ENCODE measurements around the gene HTRA2. TPM values are rescaled to one million over a fixed set of nuclear protein-coding genes. Genes with fewer than 3 reads are reported as not detected.
"Not testable (repeated sequence)": the region's sequence is repeated elsewhere in the genome, so short reads cannot be mapped to it uniquely, and the experiment has no call there.

The HTRA2 gene
- total RNA-seq, 1 donor from 2014 or later: 18.1 TPM

GRCh38 chr2:74542978-74543377 lies 13.2 kb downstream of the HTRA2 start:
- DNase-seq: no peak

GRCh38 chr2:74544634-74545033 lies 14.9 kb downstream of the HTRA2 start:
- DNase-seq: no peak

DNA sequence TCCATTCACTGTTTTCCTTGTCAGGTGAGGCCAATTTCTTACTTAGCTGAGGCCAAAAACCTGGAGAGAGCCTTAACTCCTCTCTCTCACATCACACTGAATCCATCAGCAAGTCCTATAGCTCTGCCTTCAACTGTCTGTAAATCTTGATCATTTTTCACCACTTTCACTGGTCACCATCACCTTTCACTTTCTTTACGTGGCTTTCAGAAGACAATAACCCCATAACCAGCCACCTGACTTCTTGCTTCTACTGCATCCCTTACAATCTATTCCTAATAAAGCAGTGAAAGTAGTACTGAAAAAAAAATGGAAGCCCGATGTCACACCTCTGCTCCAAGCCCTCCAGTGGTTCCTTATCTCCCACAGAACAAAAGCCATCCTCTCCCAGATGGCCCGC lies 16.3 kb downstream of the HTRA2 start:
- DNase-seq: no peak

DNA sequence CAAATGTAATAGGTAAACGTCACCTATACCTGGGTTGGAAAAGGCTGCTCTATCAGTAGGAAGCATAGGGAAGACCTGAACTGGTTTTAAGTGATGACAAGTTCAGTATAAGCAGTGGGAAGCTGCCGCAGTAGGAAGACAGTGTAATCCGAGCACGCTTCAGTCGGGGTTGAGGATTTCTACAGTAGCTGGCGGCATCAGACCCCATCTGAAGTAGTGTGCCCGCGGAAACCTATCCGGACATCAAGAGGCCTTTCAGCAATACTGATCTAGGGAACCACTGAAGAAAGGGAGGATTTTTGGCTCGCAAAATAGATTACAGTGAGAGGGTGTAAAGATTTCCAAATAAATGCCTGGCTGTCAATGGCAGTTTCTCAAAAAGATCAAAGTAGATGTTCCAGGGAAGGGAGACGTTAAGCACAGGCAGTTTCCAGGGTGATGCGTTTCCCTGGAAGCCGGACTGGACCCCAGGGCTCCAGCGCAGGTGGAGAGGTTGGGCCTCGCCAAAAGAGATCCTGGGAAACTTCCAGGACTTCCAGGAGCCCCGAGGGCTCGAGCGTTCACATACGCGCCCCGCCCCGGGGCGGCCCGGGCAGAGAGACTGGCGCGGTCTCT lies 18.7 kb downstream of the HTRA2 start:
- no peak for DNase-seq

DNA sequence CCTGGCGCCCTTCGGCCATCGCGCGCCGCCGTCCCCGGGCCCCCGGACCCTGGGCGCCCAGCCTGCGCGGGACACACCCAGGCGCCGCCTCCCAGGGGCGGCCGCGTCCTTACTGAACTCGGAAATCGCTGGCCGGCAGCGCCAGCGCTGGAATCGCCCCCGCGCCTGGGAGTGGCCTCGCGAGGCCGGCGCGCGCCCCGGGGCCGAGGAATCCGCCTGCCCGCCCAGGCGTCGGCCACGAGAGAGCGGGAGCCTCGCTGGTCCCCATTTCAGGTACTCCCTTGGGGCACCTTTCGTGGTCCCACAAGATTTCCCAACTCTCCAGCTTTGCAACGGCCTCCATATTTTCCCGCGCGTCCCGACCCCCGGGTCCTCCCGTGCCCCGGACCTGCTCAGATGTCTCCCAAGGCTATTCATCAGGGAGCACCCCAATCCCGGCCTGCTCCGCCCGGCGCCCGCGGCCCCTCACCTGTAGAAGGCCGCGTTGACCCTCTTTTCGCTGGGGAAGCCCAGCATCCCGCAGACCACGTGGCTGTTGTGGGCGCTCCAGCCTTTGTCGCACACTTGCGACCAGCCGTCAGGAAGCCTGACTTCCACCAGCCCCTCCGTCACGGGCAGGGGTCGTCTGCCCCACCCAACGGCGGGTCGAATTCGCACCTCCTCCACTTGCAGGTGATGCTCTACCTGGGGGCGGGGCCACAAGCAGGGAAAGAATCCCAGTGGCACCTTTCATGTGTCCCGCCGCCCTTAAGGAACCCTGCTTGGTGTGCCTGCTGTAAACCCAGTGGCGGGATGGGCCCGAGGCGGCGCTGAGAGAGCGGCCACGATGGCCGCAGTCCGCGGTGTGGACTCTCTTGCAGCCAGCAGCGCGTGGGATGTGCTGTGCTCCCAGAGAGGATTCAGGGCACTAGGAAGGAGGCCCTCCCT lies 19.4 kb downstream of the HTRA2 start:
- DNase-seq: no peak

- no peak for DNase-seq
Observed at GRCh38 chr2:74550231-74550630, 20.5 kb downstream of the HTRA2 start.

- DNase-seq: no peak
Observed at GRCh38 chr2:74551530-74551929, 21.8 kb downstream of the HTRA2 start.

DNA sequence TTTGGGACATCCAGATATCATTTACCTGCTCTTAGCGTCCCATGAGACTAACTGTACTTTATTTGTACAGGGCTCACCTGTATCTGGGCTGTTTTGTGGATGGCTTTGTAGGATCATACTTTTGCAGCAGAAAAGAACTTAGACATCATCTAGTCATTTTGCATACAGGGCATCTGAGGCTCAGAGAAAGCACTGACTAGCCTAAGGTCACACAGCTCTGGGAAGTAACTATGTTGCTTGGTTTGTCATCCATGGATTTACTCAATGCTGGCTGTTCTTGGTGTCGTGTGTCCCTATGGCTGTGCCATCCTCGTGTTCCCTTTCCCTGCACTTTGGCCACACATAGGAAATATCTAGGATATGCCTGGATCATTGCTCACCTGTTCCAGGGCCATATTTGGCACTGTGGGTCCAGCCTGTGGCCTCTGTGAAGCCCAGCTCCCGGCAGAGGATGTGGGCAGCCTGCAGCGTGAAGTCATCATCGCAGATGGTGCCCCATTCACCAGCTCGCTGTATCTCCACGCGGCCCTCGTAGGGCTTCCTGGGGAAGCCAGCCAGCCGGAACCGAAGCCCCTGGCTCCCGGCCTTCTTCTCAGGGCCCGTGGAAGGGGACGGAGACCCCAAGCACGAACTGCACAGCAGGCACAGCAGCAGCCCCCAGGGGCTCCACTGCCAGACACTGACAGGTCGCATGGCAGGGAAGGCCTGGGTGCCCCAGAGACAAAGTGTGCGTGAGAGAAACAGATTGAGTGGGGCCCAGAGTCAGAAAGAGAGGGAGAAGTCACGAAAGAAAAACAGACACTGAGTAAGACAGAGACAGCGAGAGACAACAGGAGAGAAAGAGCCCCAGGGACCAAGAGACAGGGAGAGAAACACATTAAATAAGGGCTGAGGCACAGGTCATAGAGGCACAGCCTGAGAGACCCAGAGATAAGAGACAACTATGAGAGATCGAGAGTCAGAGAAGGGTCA lies 22.5 kb downstream of the HTRA2 start:
- DNase-seq: no peak

- DNase-seq: peak; percentile 57
Observed at GRCh38 chr2:74552914-74553811, 23.4 kb downstream of the HTRA2 start.

- peak; percentile 60 for DNase-seq
Observed at GRCh38 chr2:74553892-74554819, 24.4 kb downstream of the HTRA2 start, which contains the start of the genes DOK1 and LOXL3. Gene DOK1, plus strand, starts transcription at chr2:74554720. Its CDS starts 35 bp downstream, at chr2:74554755. Gene LOXL3, minus strand, starts transcription at chr2:74553942. Its CDS starts 1,308 bp downstream, at chr2:74552634.

GRCh38 chr2:74554820-74555531 lies 25.2 kb downstream of the HTRA2 start:
- DNase-seq: peak; percentile 37

- DNase-seq: no peak
Observed at GRCh38 chr2:74555610-74556103, 25.9 kb downstream of the HTRA2 start.

- no peak for DNase-seq
Observed at GRCh38 chr2:74556159-74556558, 26.4 kb downstream of the HTRA2 start.

DNA sequence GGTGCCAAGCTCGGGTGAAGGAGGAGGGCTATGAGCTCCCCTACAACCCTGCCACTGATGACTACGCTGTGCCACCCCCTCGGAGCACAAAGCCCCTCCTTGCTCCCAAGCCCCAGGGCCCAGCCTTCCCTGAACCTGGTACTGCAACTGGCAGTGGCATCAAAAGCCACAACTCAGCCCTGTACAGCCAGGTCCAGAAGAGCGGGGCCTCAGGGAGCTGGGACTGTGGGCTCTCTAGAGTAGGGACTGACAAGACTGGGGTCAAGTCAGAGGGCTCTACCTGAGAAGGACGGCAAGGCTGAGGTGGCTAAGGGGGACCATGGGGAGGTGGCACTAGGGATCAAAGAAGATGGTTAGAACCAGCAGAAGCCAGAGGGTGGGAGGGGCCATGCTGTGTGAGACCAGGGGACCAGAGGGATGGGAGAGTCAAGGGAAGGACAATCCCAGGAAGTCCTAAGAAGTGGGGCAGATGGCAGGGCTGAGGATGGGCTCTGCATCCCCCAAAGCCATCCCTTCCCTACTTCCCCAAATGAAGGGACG lies 27.2 kb downstream of the HTRA2 start:
- DNase-seq: no peak

DNA sequence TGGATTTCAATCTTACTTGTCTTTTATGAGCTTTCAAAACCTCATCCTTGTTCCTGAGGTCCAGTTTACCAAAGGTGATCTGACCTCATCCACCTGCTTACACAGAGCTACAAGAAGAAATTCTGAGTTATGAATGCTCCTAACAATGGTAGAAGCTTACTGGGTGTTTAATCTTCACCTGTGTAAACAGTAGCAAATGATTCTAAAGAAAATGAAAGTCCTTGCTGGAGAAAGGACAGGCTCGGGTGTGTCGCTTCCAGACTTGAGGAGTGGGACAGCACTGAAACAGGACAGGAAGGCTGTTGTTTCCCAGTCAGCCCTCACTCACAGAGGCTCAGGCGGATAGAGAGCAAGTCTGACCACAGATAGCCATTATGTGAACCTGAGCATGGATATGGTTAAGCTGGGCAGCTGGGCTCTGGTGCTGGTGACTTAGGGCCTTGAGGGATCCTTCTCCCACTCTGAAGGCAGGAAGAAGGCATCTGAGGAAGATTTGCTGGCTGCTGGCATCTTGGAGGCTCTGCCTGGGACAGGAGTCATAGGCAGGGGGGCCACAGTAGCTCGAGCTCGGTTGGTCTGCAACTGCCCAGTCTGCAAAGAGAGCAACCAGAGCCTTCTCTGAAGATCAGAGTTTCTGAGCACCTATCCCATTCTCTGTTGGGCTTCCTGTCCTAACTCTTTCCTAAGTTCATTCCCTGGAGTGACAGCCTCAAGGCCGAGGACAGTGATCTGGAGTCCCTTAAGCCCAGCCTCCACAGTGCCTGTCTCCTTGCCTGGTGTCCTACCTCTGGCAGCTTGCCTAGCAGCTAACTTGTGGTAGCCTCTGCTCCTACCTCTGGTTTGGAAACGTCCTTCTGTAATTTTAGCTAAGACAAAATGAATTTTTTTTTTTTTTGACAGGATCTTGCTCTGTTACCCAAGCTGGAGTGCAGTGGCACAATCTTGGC lies 28.8 kb downstream of the HTRA2 start:
- no peak for DNase-seq

GRCh38 chr2:74559912-74560311 lies 30.2 kb downstream of the HTRA2 start:
- DNase-seq: no peak

GRCh38 chr2:74560591-74560990 lies 30.9 kb downstream of the HTRA2 start:
- no peak for DNase-seq

DNA sequence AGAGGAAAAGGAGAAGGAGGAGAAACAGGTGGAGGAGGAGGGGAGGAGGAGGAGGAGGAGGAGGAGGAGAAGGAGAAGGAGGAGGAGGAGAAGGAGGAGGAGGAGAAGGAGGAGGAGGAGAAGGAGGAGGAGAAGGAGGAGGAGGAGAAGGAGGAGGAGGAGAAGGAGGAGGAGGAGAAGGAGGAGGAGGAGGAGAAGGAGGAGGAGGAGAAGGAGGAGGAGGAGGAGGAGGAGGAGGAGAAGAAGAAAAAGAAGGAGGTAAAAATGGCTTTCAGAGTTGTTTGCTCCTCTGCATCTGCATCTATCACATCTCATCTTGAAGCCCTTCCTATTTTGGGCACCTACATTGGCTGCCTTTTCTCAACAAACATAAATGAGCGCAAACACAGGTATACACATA lies 31.3 kb downstream of the HTRA2 start:
- DNase-seq: not testable (repeated sequence)

Measured in skin of body (tissue), 2 donors.